ENCODE measurements around the gene DNTT. TPM values are rescaled to one million over a fixed set of nuclear protein-coding genes. Genes with fewer than 3 reads are reported as not detected.

The DNTT gene
- total RNA-seq, 4 donors from 2014 or later: not detected

DNA sequence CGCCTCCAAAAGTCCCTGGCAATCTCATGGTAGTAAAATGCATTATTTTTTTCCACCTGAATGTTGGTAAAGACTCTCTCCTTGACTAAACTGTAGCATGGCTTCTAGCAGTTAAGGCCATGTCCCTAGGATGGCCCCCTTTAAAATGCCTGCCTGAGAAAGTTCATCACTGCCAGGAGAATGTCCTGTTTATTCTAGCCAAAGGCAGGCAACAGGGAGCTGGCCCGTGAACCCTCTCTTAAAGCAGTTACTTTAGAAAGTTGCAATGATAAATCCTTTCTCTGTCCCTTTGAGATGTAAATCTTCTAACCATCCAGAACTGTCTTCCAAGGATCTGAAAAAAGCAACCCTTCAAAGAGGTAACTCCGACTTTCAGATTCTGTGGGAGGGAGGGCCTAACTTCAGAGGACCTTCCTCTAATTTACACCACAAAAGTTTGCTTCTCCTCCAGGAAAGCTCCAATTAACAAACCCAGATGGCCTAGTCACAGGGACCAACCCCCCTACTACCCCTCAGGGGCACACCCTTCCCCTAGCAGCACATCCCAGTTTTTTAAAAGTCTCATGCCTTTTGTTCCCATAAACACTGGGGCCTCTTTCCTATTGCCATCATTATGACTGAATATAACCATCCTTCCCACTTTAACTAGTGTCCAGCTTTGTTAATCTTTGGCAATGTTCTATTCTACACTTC is 5.5 kb downstream of the DNTT start:
- no peak for DNase-seq (ENCODE audit: low spot score)
- ATAC-seq (ENCODE audit: low FRiP score): no peak
- TF ChIP-seq, protein P1, sequence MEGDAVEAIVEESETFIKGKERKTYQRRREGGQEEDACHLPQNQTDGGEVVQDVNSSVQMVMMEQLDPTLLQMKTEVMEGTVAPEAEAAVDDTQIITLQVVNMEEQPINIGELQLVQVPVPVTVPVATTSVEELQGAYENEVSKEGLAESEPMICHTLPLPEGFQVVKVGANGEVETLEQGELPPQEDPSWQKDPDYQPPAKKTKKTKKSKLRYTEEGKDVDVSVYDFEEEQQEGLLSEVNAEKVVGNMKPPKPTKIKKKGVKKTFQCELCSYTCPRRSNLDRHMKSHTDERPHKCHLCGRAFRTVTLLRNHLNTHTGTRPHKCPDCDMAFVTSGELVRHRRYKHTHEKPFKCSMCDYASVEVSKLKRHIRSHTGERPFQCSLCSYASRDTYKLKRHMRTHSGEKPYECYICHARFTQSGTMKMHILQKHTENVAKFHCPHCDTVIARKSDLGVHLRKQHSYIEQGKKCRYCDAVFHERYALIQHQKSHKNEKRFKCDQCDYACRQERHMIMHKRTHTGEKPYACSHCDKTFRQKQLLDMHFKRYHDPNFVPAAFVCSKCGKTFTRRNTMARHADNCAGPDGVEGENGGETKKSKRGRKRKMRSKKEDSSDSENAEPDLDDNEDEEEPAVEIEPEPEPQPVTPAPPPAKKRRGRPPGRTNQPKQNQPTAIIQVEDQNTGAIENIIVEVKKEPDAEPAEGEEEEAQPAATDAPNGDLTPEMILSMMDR (IDR thresholded peaks at IDR 0.05): no peak

- TF ChIP-seq, protein P1 (IDR thresholded peaks at IDR 0.05): no peak
- no peak for DNase-seq (ENCODE audit: low spot score)
These were observed 6.1 kb downstream of the DNTT start for GRCh38 chr10:96310321-96310669.

DNA sequence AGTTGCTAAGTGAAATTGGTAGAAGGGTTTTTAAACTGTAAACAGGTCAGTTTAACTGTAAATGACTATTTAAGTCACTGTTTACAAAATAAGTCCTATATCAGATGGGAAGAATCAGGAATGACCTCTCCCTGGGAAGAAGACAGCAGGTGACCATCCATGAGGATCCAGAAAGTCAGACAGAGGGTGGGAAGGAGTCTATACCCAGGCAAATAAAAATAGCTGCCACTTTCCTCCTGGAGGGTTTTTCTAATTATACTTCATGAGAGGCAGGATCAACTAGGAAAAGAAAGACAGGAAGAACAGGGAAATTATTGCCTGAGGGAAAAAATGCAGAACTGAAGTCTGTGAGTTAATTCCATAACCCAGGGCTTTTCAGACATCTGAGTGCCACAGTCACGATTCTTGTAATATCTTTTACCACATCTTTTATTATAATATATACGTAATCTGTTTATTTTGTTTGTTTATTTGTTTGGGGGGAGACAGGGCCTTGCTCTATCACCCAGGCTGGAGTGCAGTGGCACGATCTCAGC is 7.0 kb downstream of the DNTT start:
- ATAC-seq (ENCODE audit: low FRiP score) (no peak), DNase-seq (ENCODE audit: low spot score) (no peak)
- TF ChIP-seq, protein P1 (IDR thresholded peaks at IDR 0.05): no peak

More at GRCh38 chr10:96310321-96310669, 6.1 kb downstream of the DNTT start:
- no peak for ATAC-seq (ENCODE audit: low FRiP score)

DNA sequence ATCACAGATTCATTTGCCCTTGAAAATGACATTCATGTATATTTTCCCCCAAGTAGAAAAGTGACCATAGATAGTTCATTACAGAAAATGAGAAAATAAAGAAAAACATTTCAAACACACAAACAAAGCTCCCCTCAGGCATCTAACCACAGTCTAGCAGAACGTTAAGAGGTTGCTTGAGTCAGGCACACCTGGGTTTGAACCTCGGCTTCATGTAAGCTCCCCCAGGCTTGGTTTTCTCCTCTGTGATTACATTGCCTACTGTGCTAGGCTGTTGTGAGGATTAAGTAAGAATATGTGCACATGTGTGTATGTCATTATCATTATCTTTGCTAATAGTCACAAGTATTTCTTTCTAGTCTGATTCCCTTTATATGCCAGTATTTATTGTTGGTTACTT is 9.1 kb downstream of the DNTT start:
- TF ChIP-seq, protein P1 (IDR thresholded peaks at IDR 0.05): no peak
- DNase-seq (ENCODE audit: low spot score): no peak
- no peak for ATAC-seq (ENCODE audit: low FRiP score)

DNA sequence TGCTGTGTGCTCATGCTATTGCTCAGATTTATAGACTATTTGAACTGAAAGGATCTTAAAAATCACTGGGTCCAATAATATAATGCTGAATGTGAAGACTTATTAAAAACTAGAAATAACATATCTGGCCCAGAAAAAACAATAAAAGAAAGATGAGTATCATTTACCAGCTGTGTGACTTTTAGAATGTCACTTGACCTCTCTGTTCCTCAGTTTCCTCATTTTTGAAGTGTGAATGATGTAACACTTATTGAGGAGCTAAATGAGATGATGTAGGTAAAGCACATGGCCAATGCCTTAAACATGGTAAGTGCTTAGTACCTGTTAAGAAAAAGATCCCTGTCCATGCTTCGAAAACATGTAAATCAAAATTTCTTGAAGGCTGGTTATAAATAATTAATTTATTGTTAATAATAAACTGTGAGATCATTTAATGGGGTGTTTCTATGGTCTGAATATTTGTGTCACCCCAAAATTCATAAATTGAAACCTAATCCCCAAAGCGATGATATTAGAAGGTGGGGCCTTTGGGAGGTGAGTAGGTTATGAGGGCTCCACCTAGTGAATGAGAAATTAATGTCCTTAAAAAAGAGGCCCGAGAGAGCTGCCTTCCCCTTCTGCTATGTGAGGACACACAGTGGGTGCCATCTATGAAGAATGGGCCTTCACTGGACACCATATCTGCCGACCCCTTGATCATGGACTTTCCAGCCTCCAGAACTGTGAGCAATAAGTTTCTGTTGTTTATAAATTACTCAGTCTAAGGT is 13.0 kb downstream of the DNTT start:
- no peak for DNase-seq (ENCODE audit: low spot score)
- ATAC-seq (ENCODE audit: low FRiP score): no peak
- TF ChIP-seq, protein P1 (IDR thresholded peaks at IDR 0.05): no peak

DNA sequence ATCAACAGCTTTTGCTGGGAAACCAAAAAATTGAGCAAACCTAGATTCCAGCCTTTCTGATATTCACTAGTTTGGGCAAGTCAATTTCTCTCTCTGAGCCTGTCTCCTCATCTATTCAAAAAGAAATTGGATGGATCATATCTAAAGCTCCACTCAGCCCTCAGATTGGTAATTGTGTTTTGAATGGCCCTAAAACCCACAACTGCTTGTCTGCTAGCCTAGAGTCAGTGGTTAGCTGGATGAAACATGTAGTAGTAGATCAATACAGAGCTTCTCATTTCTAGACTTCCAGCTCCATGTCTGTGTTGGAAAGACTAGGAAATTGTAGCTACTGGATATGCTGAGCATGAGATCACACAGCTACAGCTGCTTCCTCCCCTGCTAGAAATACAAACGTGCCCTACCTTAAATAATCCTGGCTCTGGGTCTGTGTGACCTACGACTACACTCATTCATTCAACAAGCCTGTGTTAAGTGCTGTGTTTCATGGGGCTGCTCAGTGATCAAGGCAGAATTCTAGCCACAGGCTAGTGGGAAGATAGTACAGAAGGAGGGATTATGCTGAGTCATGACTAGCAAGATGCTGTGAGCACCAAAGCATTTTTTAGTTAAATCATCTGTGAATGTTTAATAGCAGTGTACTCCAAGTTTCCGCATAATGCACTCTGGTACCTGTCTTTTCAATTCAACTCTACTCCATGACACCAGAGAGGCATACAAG is 15.7 kb downstream of the DNTT start:
- ATAC-seq (ENCODE audit: low FRiP score) (no peak), DNase-seq (ENCODE audit: low spot score) (no peak)
- TF ChIP-seq, protein P1 (IDR thresholded peaks at IDR 0.05): no peak
